22Rv1 (cell line): Measurements from ENCODE around the gene ZBTB44.

Experiments used
- ZFX ChIP-seq: fragments of 450-650 bp; IDR thresholded peaks from 2 replicates; pipeline ENCODE4 v1.6.1; 2017; ENCODE audit warnings: antibody characterized with exemption, borderline replicate concordance
- TF ChIP-seq, protein P1 (sequence below): fragments of 450-650 bp; IDR thresholded peaks from 2 replicates; pipeline ENCODE4 v1.5.1; 2017; ENCODE audit warnings: mild to moderate bottlenecking

DNA sequence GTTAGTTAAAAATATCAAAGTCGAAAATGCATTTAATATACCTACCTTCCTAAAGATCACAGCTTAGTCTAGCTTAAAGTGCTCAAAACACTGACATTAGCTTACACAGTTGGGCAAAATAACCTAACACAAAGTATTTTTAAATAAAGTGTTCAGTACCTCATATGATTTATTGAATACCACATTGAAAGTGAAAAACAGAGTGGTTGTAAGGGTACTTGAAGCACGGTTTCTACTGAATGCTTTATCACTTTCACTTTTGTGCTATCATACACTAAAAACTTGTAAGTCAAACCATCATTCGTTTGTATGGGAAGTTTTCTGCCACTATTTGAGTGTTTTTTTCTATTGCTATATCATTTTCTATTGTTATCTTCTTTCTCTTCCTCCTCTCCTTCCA lies 36.6 kb downstream of the ZBTB44 start:
- TF ChIP-seq, protein P1, sequence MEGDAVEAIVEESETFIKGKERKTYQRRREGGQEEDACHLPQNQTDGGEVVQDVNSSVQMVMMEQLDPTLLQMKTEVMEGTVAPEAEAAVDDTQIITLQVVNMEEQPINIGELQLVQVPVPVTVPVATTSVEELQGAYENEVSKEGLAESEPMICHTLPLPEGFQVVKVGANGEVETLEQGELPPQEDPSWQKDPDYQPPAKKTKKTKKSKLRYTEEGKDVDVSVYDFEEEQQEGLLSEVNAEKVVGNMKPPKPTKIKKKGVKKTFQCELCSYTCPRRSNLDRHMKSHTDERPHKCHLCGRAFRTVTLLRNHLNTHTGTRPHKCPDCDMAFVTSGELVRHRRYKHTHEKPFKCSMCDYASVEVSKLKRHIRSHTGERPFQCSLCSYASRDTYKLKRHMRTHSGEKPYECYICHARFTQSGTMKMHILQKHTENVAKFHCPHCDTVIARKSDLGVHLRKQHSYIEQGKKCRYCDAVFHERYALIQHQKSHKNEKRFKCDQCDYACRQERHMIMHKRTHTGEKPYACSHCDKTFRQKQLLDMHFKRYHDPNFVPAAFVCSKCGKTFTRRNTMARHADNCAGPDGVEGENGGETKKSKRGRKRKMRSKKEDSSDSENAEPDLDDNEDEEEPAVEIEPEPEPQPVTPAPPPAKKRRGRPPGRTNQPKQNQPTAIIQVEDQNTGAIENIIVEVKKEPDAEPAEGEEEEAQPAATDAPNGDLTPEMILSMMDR = no peak
- TF ChIP-seq ZFX = no peak
